ENCODE data around the gene CDC25A.
A peak's percentile ranks its signal among the peaks of the same experiment; 100 is the strongest.
"Not testable (repeated sequence)": the region's sequence is repeated elsewhere in the genome, so short reads cannot be mapped to it uniquely, and the experiment has no call there.

Gene CDC25A

GRCh38 chr3:48188266-48189201 is at the start of gene CDC25A:
CDC25A (minus strand) TSS chr3:48188417; CDS start chr3:48187947, 470 bp downstream.
- peak; percentile 24 for FAIRE-seq

GRCh38 chr3:48236531-48236930 is 48.3 kb upstream of the CDC25A start:
- FAIRE-seq, result no peak

GRCh38 chr3:48233542-48233941 is 45.3 kb upstream of the CDC25A start:
- FAIRE-seq, result no peak

- FAIRE-seq, result no peak
Measured at GRCh38 chr3:48232734-48233133, 44.5 kb upstream of the CDC25A start.

GRCh38 chr3:48232232-48232631 is 44.0 kb upstream of the CDC25A start:
- FAIRE-seq, result no peak

- FAIRE-seq, result no peak
Measured at GRCh38 chr3:48226939-48227338, 38.7 kb upstream of the CDC25A start.

- no peak for FAIRE-seq
Measured at GRCh38 chr3:48225587-48225986, 37.4 kb upstream of the CDC25A start.

- no peak for FAIRE-seq
Measured at GRCh38 chr3:48222616-48223513, 34.6 kb upstream of the CDC25A start, which contains the start of gene CAMP. CAMP (plus strand) TSS chr3:48223495; CDS start chr3:48223512, 17 bp downstream.

GRCh38 chr3:48220746-48221145 is 32.5 kb upstream of the CDC25A start:
- no peak for FAIRE-seq

GRCh38 chr3:48219543-48219942 is 31.3 kb upstream of the CDC25A start:
- no peak for FAIRE-seq

- FAIRE-seq, result no peak
Measured at GRCh38 chr3:48218537-48218936, 30.3 kb upstream of the CDC25A start.

- FAIRE-seq, result no peak
Measured at GRCh38 chr3:48217449-48217848, 29.2 kb upstream of the CDC25A start.

- no peak for FAIRE-seq
Measured at GRCh38 chr3:48215876-48216275, 27.7 kb upstream of the CDC25A start.

GRCh38 chr3:48215466-48215865 is 27.2 kb upstream of the CDC25A start:
- FAIRE-seq, result no peak

- FAIRE-seq, result no peak
Measured at GRCh38 chr3:48215019-48215418, 26.8 kb upstream of the CDC25A start.

GRCh38 chr3:48214225-48214624 is 26.0 kb upstream of the CDC25A start:
- FAIRE-seq, result no peak

GRCh38 chr3:48211776-48212175 is 23.6 kb upstream of the CDC25A start:
- not testable (repeated sequence) for FAIRE-seq

GRCh38 chr3:48210534-48210933 is 22.3 kb upstream of the CDC25A start:
- FAIRE-seq, result not testable (repeated sequence)

- FAIRE-seq, result no peak
Measured at GRCh38 chr3:48209445-48209844, 21.2 kb upstream of the CDC25A start.

GRCh38 chr3:48208076-48208475 is 19.9 kb upstream of the CDC25A start:
- FAIRE-seq, result no peak

GRCh38 chr3:48202632-48203031 is 14.4 kb upstream of the CDC25A start:
- no peak for FAIRE-seq

- no peak for FAIRE-seq
Measured at GRCh38 chr3:48199117-48199516, 10.9 kb upstream of the CDC25A start.

- no peak for FAIRE-seq
Measured at GRCh38 chr3:48196611-48197010, 8.4 kb upstream of the CDC25A start.

Data from colon (tissue), 2 donors.